ENCODE results near the gene ZBED4. TPM values are rescaled to one million over a fixed set of nuclear protein-coding genes. Genes with fewer than 3 reads are reported as not detected.
"Not testable (repeated sequence)": the region's sequence is repeated elsewhere in the genome, so short reads cannot be mapped to it uniquely, and the experiment has no call there.

ZBED4 gene, protein sequence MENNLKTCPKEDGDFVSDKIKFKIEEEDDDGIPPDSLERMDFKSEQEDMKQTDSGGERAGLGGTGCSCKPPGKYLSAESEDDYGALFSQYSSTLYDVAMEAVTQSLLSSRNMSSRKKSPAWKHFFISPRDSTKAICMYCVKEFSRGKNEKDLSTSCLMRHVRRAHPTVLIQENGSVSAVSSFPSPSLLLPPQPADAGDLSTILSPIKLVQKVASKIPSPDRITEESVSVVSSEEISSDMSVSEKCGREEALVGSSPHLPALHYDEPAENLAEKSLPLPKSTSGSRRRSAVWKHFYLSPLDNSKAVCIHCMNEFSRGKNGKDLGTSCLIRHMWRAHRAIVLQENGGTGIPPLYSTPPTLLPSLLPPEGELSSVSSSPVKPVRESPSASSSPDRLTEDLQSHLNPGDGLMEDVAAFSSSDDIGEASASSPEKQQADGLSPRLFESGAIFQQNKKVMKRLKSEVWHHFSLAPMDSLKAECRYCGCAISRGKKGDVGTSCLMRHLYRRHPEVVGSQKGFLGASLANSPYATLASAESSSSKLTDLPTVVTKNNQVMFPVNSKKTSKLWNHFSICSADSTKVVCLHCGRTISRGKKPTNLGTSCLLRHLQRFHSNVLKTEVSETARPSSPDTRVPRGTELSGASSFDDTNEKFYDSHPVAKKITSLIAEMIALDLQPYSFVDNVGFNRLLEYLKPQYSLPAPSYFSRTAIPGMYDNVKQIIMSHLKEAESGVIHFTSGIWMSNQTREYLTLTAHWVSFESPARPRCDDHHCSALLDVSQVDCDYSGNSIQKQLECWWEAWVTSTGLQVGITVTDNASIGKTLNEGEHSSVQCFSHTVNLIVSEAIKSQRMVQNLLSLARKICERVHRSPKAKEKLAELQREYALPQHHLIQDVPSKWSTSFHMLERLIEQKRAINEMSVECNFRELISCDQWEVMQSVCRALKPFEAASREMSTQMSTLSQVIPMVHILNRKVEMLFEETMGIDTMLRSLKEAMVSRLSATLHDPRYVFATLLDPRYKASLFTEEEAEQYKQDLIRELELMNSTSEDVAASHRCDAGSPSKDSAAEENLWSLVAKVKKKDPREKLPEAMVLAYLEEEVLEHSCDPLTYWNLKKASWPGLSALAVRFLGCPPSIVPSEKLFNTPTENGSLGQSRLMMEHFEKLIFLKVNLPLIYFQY
- total RNA-seq = 4.6 TPM
- long read RNA-seq, partial matches to known transcripts = 0 of 9 reads
- long read RNA-seq, other reads (novel, unspliced or antisense) = 9 of 9 reads

DNA sequence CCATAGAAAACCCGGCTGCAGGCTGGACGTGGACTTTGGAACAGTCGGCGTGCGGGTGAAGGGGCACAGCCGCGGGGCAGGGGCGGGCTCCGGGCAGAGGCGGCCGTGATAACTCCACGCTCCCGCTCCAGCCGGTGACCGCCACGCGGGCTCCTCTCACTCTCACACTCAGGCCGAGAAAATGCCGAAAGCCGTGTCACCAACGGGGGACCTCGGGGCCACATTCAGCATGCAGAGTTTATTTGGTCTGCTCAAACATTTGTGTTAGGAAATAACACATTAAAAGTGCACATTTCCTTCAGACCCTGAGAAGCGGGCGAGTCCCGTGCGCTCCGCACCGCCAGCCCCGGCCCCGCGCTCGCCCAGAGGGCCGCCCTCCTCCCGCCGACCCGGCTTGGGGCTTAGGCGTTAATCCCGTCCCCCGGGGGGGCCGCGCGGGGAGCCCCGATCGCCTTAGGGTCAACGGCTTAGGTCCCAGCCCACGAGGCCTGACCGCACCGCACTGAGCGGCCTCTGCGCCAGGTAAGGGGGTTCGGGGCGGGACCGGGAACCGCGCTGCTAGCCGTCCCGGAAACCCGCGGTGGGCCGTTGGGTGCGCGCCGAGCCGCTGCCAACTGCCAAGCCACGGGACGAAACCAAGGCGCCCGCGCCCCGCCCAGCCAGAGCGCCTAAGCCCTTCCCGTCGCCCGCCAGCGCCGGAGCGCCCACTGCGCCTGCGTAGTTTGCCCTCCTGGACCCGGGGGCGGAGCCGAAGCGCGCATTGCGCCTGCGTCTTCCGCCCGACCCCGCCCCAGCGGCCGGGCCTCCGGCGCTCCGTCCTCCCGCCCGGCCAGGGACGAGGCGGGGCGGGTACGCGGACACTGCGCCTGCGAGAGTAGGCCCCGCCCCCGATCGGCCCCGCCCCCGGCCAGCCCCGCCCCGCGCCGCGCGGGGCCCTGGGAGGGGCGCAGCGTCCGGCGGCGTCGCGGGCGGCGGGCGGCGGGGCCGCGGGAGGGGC, at the start of gene ZBED4:
Gene ZBED4 (plus strand): TSS at position 947 of the 997 bp plus-strand sequence. CDS start 29,819 bp downstream, outside the sequence.
- intact Hi-C loops (cut with micrococcal nuclease) = no loop called here
- ATAC-seq (peak; percentile 95), DNase-seq (peak; percentile 100)

DNA sequence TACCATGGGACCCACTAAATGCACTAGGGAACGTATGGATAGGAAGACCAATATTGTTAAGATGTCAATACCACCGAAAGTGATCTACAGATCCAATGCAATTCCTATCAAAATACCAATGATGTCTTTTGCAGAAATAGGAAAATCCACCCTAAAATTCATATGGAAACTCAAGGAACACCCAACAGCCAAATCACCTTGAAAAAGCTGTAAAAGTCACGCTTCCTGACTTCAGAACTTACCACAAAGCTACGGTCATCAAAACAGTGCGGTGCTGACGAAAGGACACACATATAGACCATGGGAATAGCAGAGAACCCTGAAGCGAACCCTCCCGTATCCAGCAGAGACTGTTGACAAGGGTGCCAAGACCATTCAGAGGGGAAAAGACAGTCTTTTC, 46.5 kb upstream of the ZBED4 start:
- no peak for DNase-seq
- ATAC-seq = no peak
- intact Hi-C loops (cut with micrococcal nuclease) = no loop called here

DNA sequence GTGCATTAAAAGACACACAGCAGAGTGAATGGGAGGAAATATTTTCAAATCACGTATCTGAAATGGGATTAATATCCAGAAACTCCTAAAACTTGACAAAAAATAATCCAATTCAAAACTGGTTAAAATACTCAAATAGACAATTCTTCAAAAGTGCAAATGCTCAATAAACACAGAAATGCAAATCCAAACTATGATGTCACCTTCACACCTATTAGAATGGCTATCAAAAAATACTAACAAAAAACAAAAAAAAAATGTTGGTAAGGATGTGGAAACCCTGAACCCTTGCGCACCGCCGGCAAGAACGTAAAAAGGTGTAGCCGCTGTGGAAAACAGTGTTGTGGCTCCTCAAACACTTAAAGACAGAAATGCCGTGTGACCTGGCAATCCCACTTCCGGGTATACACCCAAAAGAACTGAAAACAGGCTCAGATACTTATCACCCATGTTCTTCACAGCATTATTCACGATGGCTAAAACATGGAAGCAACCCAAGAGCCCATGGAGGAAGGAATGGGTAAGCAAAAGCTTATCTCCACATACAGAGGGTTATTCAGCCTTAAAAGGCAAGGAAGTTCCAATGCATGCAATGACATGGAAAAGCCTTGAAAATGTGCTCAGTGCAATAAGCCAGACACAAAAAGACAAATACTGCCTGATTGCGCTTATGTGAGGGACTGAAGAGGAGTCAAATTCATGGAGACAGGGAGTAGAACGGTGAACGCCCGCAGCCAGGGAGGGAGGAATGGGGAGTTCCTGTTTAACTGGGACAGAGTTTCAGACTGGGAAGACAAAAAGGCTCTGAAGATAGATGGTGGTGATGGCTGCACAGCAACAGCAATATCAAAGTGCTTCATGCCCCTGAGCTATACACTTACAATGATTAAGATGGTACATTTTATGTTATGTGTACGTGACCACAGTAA, 45.6 kb upstream of the ZBED4 start:
- ATAC-seq (no peak), DNase-seq (no peak)
- intact Hi-C loops (cut with micrococcal nuclease) = no loop called here

DNA sequence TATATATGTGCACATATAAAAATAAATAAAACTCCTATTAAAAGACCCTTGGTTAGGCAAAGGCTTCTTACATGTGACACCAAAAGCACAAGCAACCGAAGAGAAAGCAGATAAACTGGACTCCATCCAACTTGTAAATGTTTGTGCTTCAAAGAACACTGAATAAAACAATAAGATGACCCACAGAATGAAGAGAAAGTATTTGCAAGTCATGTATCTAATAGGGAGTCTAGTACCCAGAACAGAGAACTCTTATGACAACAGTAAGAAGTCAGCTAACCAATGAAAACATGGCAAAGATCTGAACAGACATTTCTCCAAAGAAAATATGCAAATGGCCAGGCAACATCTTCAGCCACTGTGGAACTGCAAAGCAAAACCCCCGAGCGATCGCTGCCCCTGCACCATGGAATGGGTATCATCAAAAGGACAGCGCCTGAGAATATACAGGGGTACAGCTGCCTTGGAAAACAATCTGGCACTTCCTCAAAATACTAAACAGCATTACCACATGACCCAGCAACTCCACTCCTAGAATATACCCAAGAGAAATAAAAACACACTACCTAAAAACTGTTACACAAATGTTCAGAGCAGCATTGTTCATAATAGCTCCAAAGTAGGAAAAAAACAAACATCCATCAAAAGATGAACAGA, 43.2 kb upstream of the ZBED4 start:
- no peak for DNase-seq
- intact Hi-C loops (cut with micrococcal nuclease) = no loop called here
- ATAC-seq = no peak

DNA sequence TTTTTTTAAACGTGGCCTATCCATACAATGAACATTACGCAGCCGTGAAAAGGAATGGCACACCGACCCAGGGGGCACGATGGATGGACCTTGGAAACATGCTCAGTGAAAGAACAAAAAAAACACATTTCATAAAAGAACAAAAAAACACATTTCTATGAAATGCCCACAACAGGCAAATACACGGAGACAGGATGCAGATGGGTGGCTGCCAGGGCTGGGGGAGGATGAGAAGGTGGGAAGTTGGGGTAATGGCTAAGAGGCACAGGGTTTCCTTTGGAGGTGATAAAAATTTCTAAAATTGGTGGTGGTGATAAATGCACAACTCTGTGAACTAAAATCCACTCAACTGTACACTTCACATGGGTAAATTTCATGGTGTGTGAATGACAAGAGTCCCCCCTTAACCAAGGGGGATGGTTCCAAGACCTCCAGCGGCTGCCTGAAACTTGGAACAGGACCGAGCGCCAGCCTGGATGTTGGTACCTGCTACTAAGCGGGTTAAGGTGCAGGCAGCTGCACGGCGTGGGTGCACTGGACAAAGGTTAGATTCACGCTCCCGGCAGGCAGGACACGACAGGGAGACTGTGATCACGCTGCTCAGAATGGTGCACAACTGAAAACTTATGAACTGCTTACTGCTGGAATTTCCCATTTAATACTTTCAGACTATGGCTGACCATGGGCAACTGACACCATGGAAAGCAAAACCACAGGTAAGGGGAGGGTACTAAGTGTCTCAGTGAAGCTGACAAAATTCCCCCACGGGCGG, 42.4 kb upstream of the ZBED4 start:
- no peak for DNase-seq
- no peak for ATAC-seq

DNA sequence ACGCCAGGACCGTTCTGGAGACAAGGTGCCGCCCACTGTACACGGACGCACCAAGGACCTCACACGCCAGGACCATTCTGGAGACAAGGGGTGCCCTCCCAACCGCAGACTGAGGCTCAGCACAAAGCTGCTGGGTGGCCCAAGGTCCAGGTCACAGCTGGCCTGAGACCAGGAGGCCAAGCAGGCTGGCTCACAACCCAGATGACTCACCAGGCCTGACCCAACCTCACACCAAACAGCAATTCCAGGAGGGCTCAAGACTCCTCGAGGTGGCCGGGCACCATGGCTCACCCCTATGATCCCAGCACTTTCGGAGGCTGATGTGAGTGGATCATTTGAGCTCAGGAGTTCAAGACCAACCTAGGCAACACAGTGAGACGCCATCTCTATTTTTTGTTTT, 40.8 kb upstream of the ZBED4 start:
- DNase-seq = no peak
- intact Hi-C loops (cut with micrococcal nuclease) = no loop called here
- peak; percentile 14 for ATAC-seq

More for the DNA sequence above, 42.4 kb upstream of the ZBED4 start:
- intact Hi-C loops (cut with micrococcal nuclease) = no loop called here

DNA sequence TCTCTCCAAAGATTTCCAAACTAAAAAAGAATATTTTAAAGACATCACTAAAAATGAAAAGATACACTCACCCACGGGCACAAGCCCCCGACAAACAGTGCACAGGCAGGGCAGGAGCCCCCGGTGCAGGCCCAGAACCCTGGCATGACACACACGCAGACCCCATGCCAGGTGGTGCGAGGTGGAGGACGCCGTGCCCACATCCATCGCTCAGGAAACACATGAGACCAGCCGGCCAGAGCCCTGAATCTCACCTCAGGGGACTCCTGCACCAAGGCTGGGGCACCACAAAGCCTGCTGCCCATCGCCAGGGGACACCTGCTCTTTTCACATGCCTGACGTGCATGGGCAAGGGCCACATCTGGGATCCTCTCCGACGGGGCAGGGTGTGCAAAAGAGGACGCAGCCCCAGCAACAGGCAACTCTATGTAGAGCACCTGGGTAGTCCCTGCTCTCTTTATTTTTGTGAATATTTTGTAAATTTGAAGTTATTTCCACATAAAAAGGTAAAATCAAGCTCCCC, 39.4 kb upstream of the ZBED4 start:
- DNase-seq (no peak), ATAC-seq (no peak)
- intact Hi-C loops (cut with micrococcal nuclease) = no loop called here

DNA sequence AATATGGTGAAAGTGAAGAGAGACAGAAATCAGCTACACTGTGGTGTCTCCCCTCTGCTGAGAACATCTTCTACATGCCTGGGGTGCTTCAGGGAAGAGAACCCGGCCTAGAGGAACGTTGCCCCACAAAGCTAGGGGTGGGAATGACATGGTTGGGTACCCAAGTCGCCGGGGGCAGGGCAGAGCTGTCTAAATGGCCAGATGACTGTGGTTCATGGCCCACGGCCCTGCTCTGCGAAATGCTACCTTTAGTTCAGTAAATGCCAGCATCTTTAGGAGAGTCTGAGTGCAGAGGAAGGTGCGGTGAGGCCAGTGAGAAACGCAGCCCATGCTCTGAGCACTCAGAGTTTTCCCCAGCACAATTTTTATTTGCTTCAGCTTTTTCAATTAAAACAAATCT, 38.8 kb upstream of the ZBED4 start:
- DNase-seq (no peak), ATAC-seq (no peak)
- intact Hi-C loops (cut with micrococcal nuclease) = no loop called here

DNA sequence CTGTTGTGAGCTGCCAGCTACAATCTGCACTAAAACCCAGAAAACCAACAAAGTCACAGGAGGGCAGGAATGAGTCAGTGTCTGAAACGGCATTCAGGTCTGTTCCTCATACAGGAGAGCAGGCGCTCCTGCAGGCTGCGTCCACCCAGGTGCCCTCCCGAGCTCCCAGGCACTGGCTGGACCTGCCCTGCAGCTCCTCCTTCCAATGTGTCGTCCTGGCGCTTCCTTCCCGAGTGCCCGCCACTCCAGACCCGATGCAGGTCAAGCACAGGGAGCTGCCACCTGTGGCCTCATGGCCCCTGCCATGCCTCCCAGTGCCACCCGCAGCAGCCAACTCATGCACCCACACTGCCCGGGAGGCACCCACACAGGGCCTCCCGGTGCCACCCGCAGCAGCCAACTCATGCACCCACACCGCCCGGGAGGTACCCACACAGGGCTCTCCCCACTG, 38.0 kb upstream of the ZBED4 start:
- intact Hi-C loops (cut with micrococcal nuclease) = no loop called here
- ATAC-seq = no peak
- no peak for DNase-seq

DNA sequence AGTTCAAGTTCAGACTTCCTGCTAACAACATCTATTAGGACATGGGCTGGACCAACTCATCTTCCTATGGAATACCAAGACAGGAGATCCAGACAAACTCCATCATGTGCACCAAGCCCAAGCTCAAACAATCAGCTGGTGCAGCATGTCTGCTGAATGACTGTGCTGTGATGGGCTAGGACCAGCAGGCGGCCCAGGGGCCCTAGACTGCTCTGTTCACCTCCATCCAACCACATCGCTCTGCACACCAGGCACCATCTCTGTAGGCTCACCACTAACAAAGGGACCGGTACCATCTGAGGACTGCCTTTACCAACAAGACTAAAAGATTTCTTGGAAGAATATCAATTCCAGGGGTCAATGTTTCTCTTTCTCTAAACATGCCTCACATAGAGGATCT, 36.3 kb upstream of the ZBED4 start:
- ATAC-seq = no peak
- DNase-seq = no peak
- intact Hi-C loops (cut with micrococcal nuclease) = no loop called here

DNA sequence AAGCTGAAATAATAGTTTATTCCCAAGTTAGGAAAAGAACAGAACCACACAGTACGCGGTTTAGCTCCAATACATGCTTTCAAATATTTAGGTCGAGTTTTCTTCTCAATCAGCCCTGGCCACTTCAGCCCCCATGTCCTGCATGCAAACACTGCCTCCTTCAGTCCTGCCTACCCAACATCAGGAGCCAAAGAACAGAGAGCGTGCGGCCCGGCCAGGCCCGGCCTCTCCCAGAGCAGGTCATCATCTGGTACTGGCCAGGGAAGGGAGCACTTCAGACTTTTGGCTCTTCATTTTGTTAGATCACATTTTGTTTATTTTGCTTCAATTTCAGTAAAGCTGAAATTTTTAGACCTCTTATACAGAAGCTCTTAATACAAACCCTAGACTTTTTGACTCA, 32.7 kb upstream of the ZBED4 start:
- ATAC-seq (peak; percentile 55), DNase-seq (no peak)
- intact Hi-C loops (cut with micrococcal nuclease) = no loop called here

DNA sequence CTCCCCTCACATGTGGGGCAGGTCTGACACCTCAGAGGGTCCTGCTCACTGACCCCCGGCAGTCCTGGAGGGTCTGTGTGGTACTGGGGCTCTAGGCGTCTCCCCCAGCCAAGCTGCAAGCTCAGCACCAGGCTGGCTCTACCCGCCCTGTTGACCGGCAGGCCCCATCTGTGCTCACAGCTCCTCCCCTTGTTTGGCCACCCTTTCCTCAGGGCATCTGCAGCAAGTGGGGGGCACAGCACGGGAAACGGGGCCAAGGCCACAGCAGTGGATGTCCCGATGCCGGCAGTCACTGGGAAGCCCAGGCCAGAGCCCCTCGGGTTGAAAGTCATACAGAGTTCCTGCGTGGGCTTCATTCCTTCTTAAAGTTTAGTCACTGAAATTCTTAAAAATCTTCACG, 31.9 kb upstream of the ZBED4 start:
- intact Hi-C loops (cut with micrococcal nuclease); ATAC-seq; DNase-seq: not testable (repeated sequence)

DNA sequence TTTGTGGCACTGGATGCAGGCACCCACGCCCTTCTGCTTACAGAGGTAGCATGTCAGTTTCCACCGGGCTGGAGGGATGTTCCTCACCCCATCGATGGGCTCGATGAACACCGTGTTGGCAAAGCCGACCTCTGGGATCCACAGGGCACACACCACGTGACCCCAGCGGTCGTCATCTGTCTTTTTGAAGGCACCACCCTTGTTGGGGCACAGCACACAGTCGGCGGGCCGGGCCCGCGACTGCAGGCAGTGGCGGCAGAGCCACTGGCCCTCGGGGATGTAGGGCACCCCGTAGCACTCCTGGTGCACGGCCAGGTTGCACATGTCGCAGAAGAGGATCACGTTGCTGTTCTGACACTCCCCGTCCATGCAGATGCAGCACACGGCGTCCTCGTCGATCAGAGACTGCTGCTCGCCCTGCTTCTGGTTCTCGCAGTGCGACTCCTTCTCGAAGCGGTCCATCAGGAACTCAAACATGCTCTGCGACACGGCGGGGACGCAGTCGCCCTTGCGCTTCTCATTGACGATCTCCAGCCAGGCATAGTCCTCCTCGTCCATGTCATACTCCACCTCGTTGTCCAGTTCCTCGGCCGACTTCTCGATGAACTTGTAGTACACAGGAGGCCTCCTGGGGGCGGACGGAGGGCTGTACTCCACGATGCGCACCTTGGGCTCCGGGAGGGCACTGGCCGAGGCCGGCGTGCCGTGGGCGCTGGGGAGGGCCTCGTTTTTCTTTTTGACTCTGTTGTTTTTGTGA, 30.2 kb upstream of the ZBED4 start:
- intact Hi-C loops (cut with micrococcal nuclease) = no loop called here
- ATAC-seq (no peak), DNase-seq (no peak)

DNA sequence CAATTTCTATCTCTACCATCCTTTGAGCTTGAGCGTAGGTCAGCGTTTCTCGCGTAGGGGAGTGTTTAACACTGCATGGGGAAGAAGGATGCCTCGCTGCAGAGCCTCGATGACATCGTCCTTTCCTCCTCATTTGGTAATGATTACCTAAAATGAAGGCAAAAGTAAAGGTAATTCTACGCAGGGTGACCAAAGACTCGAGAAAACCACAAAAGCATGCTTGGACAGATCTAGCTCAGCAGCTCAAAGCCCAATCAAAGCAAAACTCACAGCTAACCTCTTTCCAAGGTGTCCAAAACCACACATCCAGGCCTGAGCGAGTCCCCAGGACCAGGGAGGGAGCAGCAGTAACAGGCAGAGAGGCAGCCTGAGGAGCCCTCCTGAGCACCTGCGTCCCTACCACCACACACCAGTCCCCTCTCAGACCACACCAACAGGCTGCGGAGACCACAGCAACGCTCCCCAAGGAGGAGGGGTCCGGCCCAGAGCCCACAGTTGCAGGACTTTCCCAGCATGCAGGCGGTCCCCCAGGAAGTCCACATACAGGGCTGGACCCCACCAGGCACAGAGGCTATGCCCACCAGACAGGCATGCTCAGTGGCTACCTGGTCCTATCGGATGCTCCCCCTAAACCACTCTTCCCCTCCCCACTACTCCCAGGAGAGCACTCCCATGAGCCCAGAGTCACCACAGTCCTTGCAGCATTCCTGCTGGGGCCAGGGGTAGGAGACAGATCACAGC, 29.3 kb upstream of the ZBED4 start:
- intact Hi-C loops (cut with micrococcal nuclease) = no loop called here
- DNase-seq (no peak), ATAC-seq (no peak)

DNA sequence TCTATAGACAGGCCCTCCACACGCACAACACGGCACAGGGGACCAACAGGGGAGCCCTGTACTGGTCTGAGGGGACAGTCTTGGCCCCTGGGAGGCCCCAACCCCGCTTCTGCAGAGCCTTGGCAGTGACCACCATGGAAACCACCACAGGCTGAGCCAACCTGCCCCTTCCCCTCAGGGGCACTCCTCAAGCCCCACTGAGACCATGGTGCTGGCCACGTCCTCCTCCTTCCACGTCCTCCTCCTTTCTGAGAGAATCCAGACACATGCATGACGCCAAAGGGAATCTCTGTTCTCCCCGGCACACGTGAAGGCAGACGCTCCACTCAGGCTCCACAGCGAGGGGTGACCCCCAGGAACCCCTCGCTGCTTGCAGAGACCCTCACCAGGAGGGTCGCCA, 28.7 kb upstream of the ZBED4 start:
- ATAC-seq = no peak
- intact Hi-C loops (cut with micrococcal nuclease) = no loop called here
- DNase-seq = no peak
